Astrocyte of the spinal cord (primary cell): Measurements from ENCODE around the gene BAG2.

Source experiments
- DNase-seq: peaks from one replicate; pipeline ENCODE4 v3.0.0; 2011; ENCODE audit warnings: low read depth, low spot score
- H3K4me3 ChIP-seq: 2 replicates; pipeline ENCODE4 v1.5.1; 2011; ENCODE audit warnings: low read depth, mild to moderate bottlenecking, low read length, moderate library complexity
- CTCF ChIP-seq: IDR thresholded peaks from 2 replicates; pipeline ENCODE4 v1.5.1; 2012; ENCODE audit warnings: low read depth, mild to moderate bottlenecking, low read length, inconsistent platforms
- in situ Hi-C: cut with HindIII; loops from 2 replicates; pipeline ENCODE4 v1.10.0; 2017; ENCODE audit warnings: low sequenced_read_pairs

BAG2 gene

DNA sequence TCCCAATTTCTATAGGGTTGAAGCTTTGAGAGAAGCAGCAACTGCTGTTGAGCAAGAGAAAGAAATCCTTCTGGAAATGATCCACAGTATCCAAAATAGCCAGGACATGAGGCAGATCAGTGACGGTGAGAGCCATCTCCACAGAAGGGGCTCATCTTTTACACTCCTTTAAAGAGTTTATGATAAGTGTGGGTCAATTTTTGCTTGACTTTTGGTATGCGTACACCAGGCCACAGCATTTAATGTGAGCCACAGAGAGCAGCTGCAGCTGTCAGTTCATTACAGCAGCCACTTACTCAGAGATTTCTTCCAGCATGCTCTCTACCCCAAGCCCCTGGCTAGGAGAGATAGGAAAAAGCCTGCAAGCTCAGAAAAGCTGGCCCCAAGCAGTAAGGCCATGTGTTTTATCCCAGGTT, 9.9 kb downstream of the BAG2 start:
- H3K4me3 ChIP-seq = no peak overlapping the region
- in situ Hi-C loops = no loop called here
- TF ChIP-seq CTCF = no peak
- no peak for DNase-seq

GRCh38 chr6:57183336-57183735, 11.2 kb downstream of the BAG2 start:
- TF ChIP-seq CTCF = no peak
- in situ Hi-C loops = no loop called here
- no peak for DNase-seq
- no peak overlapping the region for H3K4me3 ChIP-seq

DNA sequence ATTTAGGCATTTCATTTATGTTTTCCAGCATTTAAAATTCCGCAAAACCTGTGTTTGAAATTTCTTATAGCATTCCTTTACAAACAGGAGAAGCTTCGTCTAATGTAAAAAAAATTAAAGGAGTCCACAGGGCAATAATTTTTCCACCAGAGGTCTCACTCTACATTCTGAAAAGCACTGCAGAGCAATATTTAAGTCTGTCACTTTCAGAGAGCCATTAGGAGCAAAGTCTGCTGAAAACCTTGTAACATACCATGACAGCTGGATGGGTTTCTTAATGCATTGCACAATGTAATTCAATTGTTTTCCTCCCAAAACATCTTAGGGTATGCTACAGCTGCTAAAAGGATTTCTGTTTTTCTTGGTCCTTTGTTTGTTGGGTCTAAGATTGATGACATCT, 18.0 kb downstream of the BAG2 start:
- DNase-seq = peak; percentile 57
- peak; percentile 44 for TF ChIP-seq CTCF
- H3K4me3 ChIP-seq = no peak overlapping the region
- in situ Hi-C loops = no loop called here

DNA sequence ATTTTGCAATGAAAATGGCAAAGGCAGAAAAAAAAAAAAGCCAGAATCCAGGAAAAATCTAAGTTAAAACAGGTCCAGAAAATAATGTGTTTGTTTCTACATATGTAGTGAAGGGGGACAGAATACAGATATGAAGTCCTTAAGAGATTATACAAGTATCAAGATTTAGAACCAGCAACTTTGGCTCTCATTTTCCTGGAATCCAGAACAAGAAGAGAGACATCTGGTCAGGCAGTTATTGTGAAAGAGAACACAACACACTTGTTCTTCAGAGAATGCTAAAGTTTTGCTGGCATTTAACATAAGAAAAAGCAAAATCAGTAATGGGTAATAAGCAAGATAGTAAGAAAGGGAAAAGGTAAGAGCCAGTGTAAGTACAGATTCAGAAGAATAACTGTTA, 21.1 kb downstream of the BAG2 start:
- no peak for DNase-seq
- no peak for TF ChIP-seq CTCF
- in situ Hi-C loops = no loop called here
- no peak overlapping the region for H3K4me3 ChIP-seq

DNA sequence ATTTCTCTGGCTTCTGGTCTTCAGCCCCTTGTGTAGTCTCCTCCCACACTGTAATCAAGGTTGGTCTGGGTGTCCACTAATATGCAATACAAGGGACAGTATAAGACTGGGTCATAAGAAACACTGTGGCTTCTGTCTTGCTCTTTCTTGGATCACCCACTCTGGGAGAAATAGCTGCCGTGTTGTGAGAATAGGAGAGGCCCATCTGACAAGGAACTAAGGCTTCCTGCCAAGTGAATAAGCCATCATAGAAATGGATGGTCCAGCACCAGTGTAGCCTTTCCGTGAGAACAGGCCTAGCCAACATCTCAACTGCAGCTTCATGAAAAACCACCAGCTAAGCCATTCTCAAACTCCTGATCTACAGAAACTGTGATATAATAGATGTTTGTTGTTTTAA, 23.3 kb downstream of the BAG2 start:
- in situ Hi-C loops = no loop called here
- H3K4me3 ChIP-seq = no peak overlapping the region
- no peak for TF ChIP-seq CTCF
- peak; percentile 32 for DNase-seq

GRCh38 chr6:57198926-57199636, 27.0 kb downstream of the BAG2 start:
- no peak for TF ChIP-seq CTCF
- in situ Hi-C loops = no loop called here
- DNase-seq = no peak
- no peak overlapping the region for H3K4me3 ChIP-seq
